NT2/D1 (cell line): ENCODE data around the gene ATL1.

Source experiments
- SUZ12 ChIP-seq: IDR thresholded peaks from 2 replicates; pipeline ENCODE4 v1.6.1; 2011; ENCODE audit not compliant: insufficient read length, insufficient read depth; ENCODE audit errors: extremely low read depth
- YY1 ChIP-seq: IDR thresholded peaks from 2 replicates; pipeline ENCODE4 v1.6.1; 2011; ENCODE audit not compliant: insufficient read length, insufficient read depth
- ZNF274 ChIP-seq: IDR thresholded peaks from 2 replicates; pipeline ENCODE4 v1.6.1; 2011; ENCODE audit warnings: mild to moderate bottlenecking, low read depth, low read length

GRCh38 chr14:50560931-50561285, 963 bp downstream of the ATL1 start:
- no peak for TF ChIP-seq YY1
- no peak for TF ChIP-seq ZNF274
- no peak for TF ChIP-seq SUZ12
